Fibroblast of lung (primary cell): ENCODE results near the gene DNM3.

ENCODE experiments used
- CTCF ChIP-seq, 2 donors: IDR thresholded peaks in 1 of 2; conservative IDR thresholded peaks in 1 of 2; 1 replicate in 1 of 2; 2 replicates in 1 of 2; pipeline ENCODE4 v1.5.1; 2011 to 2012; ENCODE audit warnings: low read length in 2 of 2, control low read depth in 1 of 2, inconsistent platforms in 1 of 2, low read depth in 1 of 2, mild to moderate bottlenecking in 1 of 2
- EZH2 ChIP-seq: IDR thresholded peaks from 2 replicates; pipeline ENCODE4 v1.5.1; 2012; ENCODE audit warnings: low read length, control low read depth, mild to moderate bottlenecking; ENCODE audit errors: missing control alignments

- no peak for TF ChIP-seq EZH2
- TF ChIP-seq CTCF (conservative IDR thresholded peaks at IDR 0.05 in 1 of 2, IDR thresholded peaks at IDR 0.05 in 1 of 2; ENCODE audit: low read depth in 1 of 2, low read length in 2 of 2): no peak
These were observed 294.8 kb downstream of the DNM3 start for GRCh38 chr1:172135978-172136610.
